H9 (cell line): ENCODE measurements around the gene STARD3. TPM values are rescaled to one million over a fixed set of nuclear protein-coding genes. Genes with fewer than 3 reads are reported as not detected.

ENCODE experiments used
- DNase-seq: peaks from one replicate; pipeline ENCODE4 v3.0.0-alpha.2; 2017
- H2AFZ ChIP-seq: one replicate; pipeline ENCODE4 v1.6.1; 2013; ENCODE audit warnings: mild to moderate bottlenecking, low read length, control low read depth, moderate library complexity
- H2AK5ac ChIP-seq: 2 replicates; pipeline ENCODE4 v1.6.1; 2013; ENCODE audit warnings: low read length, control low read depth, mixed read lengths; ENCODE audit not compliant: insufficient read length
- H2BK120ac ChIP-seq: one replicate; pipeline ENCODE4 v1.6.1; 2013; ENCODE audit warnings: low read depth, mild to moderate bottlenecking, low read length, control low read depth, inconsistent platforms; ENCODE audit not compliant: poor library complexity, severe bottlenecking
- H2BK12ac ChIP-seq: 2 replicates; pipeline ENCODE4 v1.6.1; 2013; ENCODE audit warnings: low read length, control low read depth, mixed read lengths, low read depth; ENCODE audit not compliant: insufficient read length
- H2BK15ac ChIP-seq: 2 replicates; pipeline ENCODE4 v1.6.1; 2013; ENCODE audit warnings: low read depth, low read length, control low read depth
- H2BK20ac ChIP-seq: one replicate; pipeline ENCODE4 v1.6.1; 2013; ENCODE audit warnings: low read depth, mild to moderate bottlenecking, low read length, control low read depth, inconsistent platforms; ENCODE audit not compliant: poor library complexity, severe bottlenecking
- H2BK5ac ChIP-seq: 2 replicates; pipeline ENCODE4 v1.6.1; 2013; ENCODE audit warnings: low read length, control low read depth, mixed read lengths; ENCODE audit not compliant: insufficient read length
- H3K14ac ChIP-seq: 2 replicates; pipeline ENCODE4 v1.6.1; 2013; ENCODE audit warnings: low read length, control low read depth; ENCODE audit not compliant: insufficient read depth
- H3K18ac ChIP-seq: 2 replicates; pipeline ENCODE4 v1.6.1; 2013; ENCODE audit warnings: low read depth, mild to moderate bottlenecking, mixed read lengths, low read length, control low read depth; ENCODE audit not compliant: insufficient read length
- H3K23ac ChIP-seq: 2 replicates; pipeline ENCODE4 v1.6.1; 2013; ENCODE audit warnings: low read length, control low read depth, mixed read lengths, low read depth; ENCODE audit not compliant: insufficient read length
- H3K23me2 ChIP-seq: 2 replicates; pipeline ENCODE4 v1.6.1; 2013; ENCODE audit warnings: low read depth, mild to moderate bottlenecking, mixed read lengths, low read length, control low read depth; ENCODE audit not compliant: insufficient read length, poor library complexity, severe bottlenecking
- H3K27ac ChIP-seq: 2 replicates; pipeline ENCODE4 v1.5.1; 2013; ENCODE audit warnings: low read length, control low read depth, mixed read lengths, low read depth; ENCODE audit not compliant: insufficient read length
- H3K27me3 ChIP-seq: 2 replicates; pipeline ENCODE4 v1.6.1; 2013; ENCODE audit warnings: low read length, control low read depth, inconsistent platforms; ENCODE audit not compliant: insufficient read depth
- H3K4ac ChIP-seq: 2 replicates; pipeline ENCODE4 v1.6.1; 2013; ENCODE audit warnings: low read depth, mild to moderate bottlenecking, control low read depth, inconsistent platforms, low read length, moderate library complexity
- H3K4me1 ChIP-seq: 2 replicates; pipeline ENCODE4 v1.6.1; 2013; ENCODE audit warnings: low read length, control low read depth, inconsistent platforms; ENCODE audit not compliant: insufficient read depth
- H3K4me2 ChIP-seq: 2 replicates; pipeline ENCODE4 v1.6.1; 2013; ENCODE audit warnings: low read length, control low read depth, mixed read lengths; ENCODE audit not compliant: insufficient read length, insufficient read depth
- H3K56ac ChIP-seq: 2 replicates; pipeline ENCODE4 v1.6.1; 2013; ENCODE audit warnings: low read depth, mild to moderate bottlenecking, mixed read lengths, low read length, control low read depth; ENCODE audit not compliant: insufficient read length
- H3K79me1 ChIP-seq: 2 replicates; pipeline ENCODE4 v1.6.1; 2013; ENCODE audit warnings: low read depth, mild to moderate bottlenecking, moderate library complexity, low read length, control low read depth, inconsistent platforms; ENCODE audit not compliant: insufficient read depth, poor library complexity, severe bottlenecking
- H3K79me2 ChIP-seq: 2 replicates; pipeline ENCODE4 v1.6.1; 2013; ENCODE audit warnings: low read length, control low read depth, inconsistent platforms; ENCODE audit not compliant: insufficient read depth
- H3K9ac ChIP-seq: 2 replicates; pipeline ENCODE4 v1.6.1; 2013; ENCODE audit warnings: low read length, control low read depth, mixed read lengths; ENCODE audit not compliant: insufficient read length; ENCODE audit errors: extremely low read depth
- H3K9me3 ChIP-seq: one replicate; pipeline ENCODE4 v1.6.1; 2013; ENCODE audit warnings: low read depth, low read length, inconsistent platforms; ENCODE audit not compliant: control insufficient read depth
- H3T11ph ChIP-seq: one replicate; pipeline ENCODE4 v1.6.1; 2013; ENCODE audit warnings: mild to moderate bottlenecking, low read length, control low read depth, inconsistent platforms
- H4K20me1 ChIP-seq: one replicate; pipeline ENCODE4 v1.6.1; 2013; ENCODE audit not compliant: control insufficient read depth, insufficient read length, insufficient read depth
- H4K5ac ChIP-seq: 2 replicates; pipeline ENCODE4 v1.6.1; 2013; ENCODE audit warnings: low read depth, mild to moderate bottlenecking, mixed read lengths, low read length, control low read depth; ENCODE audit not compliant: insufficient read length
- H4K8ac ChIP-seq: replicated peaks from 2 replicates; pipeline ENCODE4 v1.6.1; 2013; ENCODE audit warnings: low read length, control low read depth, mixed read lengths, low read depth; ENCODE audit not compliant: insufficient read length
- H4K91ac ChIP-seq: 2 replicates; pipeline ENCODE4 v1.6.1; 2013; ENCODE audit warnings: low read depth, mild to moderate bottlenecking, moderate library complexity, mixed read lengths, low read length, control low read depth; ENCODE audit not compliant: insufficient read length
- H3K27ac Mint-ChIP-seq, 3 experiments: 2 replicates in 2 of 3; 3 replicates in 1 of 3; pipeline ENCODE4 v1.8.0; 2020 to 2021; ENCODE audit warnings: mixed read lengths in 3 of 3, mild to moderate bottlenecking in 1 of 3, moderate library complexity in 1 of 3
- H3K27me3 Mint-ChIP-seq: 2 replicates; pipeline ENCODE4 v1.8.0; 2021; ENCODE audit warnings: low read depth, mild to moderate bottlenecking, moderate library complexity, mixed read lengths
- H3K36me3 Mint-ChIP-seq, 3 experiments: 2 replicates in 2 of 3; 3 replicates in 1 of 3; pipeline ENCODE4 v1.8.0; 2020 to 2021; ENCODE audit warnings: low read depth in 3 of 3, mixed read lengths in 3 of 3; ENCODE audit not compliant: insufficient read depth in 1 of 3
- H3K4me1 Mint-ChIP-seq, 2 experiments: 2 replicates each; pipeline ENCODE4 v1.8.0; 2020; ENCODE audit warnings: mixed read lengths in 2 of 2
- H3K4me3 Mint-ChIP-seq, 2 experiments: 2 replicates in 1 of 2; 3 replicates in 1 of 2; pipeline ENCODE4 v1.8.0; 2020 to 2021; ENCODE audit warnings: mild to moderate bottlenecking in 2 of 2, mixed read lengths in 2 of 2, moderate library complexity in 1 of 2
- H3K9me3 Mint-ChIP-seq, 2 experiments: 2 replicates in 1 of 2; 3 replicates in 1 of 2; pipeline ENCODE4 v1.8.0; 2020; ENCODE audit warnings: mild to moderate bottlenecking in 2 of 2, mixed read lengths in 2 of 2, moderate library complexity in 1 of 2
- WGBS: extraction: QIAGEN DNeasy Blood & Tissue Kit; methylation state at CpG from one replicate; pipeline ENCODE4 v1.1.7; 2013; ENCODE audit warnings: missing lambda C conversion rate, low lambda C conversion rate, mixed read lengths; ENCODE audit not compliant: insufficient read length; ENCODE audit errors: extremely low coverage; 5-methylcytosine and 5-hydroxymethylcytosine counted together
- total RNA-seq: library from RNA; stranded (reverse); gene quantifications from 2 replicates; pipeline ENCODE4 v1.2.1, GENCODE V29; 2021
- TF ChIP-seq, protein P1 (sequence below): fragments of 200-600 bp; sonication (generic); conservative IDR thresholded peaks from 3 replicates; pipeline ENCODE4 v1.8.0; 2021; ENCODE audit warnings: antibody characterized with exemption, mild to moderate bottlenecking

STARD3 gene
- total RNA-seq, 1 experiment from 2014 or later = 51.3 TPM

DNA sequence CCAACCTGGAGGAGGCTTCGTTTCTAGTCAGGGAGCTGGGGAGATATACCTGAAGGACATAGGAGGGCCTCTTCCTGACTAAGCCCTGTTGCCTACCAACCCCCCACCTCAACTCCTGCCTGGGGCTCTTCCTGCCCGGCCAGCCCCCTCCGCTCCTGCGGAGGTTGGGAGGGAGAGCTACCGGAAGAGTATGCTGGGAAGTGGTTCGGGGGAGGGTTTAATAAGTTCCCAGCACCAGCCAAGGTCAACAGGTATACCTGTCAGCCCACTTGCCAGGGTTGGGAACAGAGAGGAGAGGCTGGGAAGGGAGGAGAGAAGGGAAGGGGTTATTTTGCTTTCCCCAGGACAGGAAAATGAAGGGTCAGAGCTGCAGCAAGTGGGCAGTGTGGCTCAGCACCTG lies 5.5 kb upstream of the STARD3 start:
- Histone ChIP-seq H2BK5ac (no peak overlapping the region), H3K4me1 (peaks cover 25% of the 10 kb centered on the region; the same call in 1 of the 2 replicates), H3K27ac (no peak overlapping the region), H2BK15ac (no peak overlapping the region), H3K9ac (no peak overlapping the region), H2BK120ac (no peak overlapping the region), H3K23ac (no peak overlapping the region), H4K91ac (no peak overlapping the region), H3K56ac (no peak overlapping the region), H3K79me1 (no peaks in the 10 kb centered on the region), H4K20me1 (no peaks in the 10 kb centered on the region), H3K9me3 (no peaks in the 10 kb centered on the region), H2BK20ac (no peak overlapping the region), H3K4me2 (peak overlapping the region; percentile 10), H3K14ac (no peak overlapping the region), H3K4ac (no peak overlapping the region), H2AK5ac (no peak overlapping the region), H2AFZ (no peak overlapping the region), H3K79me2 (no peaks in the 10 kb centered on the region), H4K5ac (no peak overlapping the region), H2BK12ac (no peak overlapping the region), H3T11ph (no peak overlapping the region), H3K18ac (no peak overlapping the region), H3K23me2 (peaks cover 11% of the 10 kb centered on the region), H4K8ac (no peak overlapping the region), H3K27me3 (peaks cover 6% of the 10 kb centered on the region; the same call in 1 of the 2 replicates)
- Mint-ChIP-seq H3K4me3 (peak overlapping the region; percentile 6 to 70; a peak in 4 of 5 replicates), H3K36me3 (no peaks in the 10 kb centered on the region; a peak in 1 of 7 replicates), H3K27me3 (peaks cover 19% of the 10 kb centered on the region), H3K27ac (peak overlapping the region; percentile 33 to 66 (median 38); a peak in 5 of 7 replicates), H3K9me3 (no peaks in the 10 kb centered on the region; a peak in 1 of 5 replicates), H3K4me1 (peaks cover 64 to 79% of the 10 kb centered on the region in 2 experiments)
- DNase-seq = peak; percentile 91
- TF ChIP-seq, protein P1, sequence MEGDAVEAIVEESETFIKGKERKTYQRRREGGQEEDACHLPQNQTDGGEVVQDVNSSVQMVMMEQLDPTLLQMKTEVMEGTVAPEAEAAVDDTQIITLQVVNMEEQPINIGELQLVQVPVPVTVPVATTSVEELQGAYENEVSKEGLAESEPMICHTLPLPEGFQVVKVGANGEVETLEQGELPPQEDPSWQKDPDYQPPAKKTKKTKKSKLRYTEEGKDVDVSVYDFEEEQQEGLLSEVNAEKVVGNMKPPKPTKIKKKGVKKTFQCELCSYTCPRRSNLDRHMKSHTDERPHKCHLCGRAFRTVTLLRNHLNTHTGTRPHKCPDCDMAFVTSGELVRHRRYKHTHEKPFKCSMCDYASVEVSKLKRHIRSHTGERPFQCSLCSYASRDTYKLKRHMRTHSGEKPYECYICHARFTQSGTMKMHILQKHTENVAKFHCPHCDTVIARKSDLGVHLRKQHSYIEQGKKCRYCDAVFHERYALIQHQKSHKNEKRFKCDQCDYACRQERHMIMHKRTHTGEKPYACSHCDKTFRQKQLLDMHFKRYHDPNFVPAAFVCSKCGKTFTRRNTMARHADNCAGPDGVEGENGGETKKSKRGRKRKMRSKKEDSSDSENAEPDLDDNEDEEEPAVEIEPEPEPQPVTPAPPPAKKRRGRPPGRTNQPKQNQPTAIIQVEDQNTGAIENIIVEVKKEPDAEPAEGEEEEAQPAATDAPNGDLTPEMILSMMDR = no peak
- no CpG with 5 or more reads among the region's 6 CpGs for WGBS
